ENCODE results near the gene GTPBP4. TPM values are rescaled to one million over a fixed set of nuclear protein-coding genes. Genes with fewer than 3 reads are reported as not detected.

GTPBP4 gene
- total RNA-seq, 2 donors from 2014 or later: 31.7 to 105 TPM

- ATAC-seq (ENCODE audit: insufficient number of reproducible peaks, low FRiP score, low read depth) (no peak), DNase-seq (ENCODE audit: low spot score) (no peak)
- H3K36me3 ChIP-seq: no peaks in the 10 kb centered on the region
- no peaks in the 10 kb centered on the region for H3K9me3 ChIP-seq
- H3K27me3 ChIP-seq (replicated peaks; ENCODE audit: insufficient read depth): no peaks in the 10 kb centered on the region
- H3K4me3 ChIP-seq: no peak overlapping the region
- H3K27ac ChIP-seq: no peak overlapping the region
- TF ChIP-seq CTCF (IDR thresholded peaks at IDR 0.05): no peak
- H3K4me1 ChIP-seq (ENCODE audit: control insufficient read depth in 1 of 2, low read depth in 2 of 2): no peaks in the 10 kb centered on the region
Observed at GRCh38 chr10:1029838-1030237, 41.6 kb downstream of the GTPBP4 start.

GRCh38 chr10:1033601-1034000 is 45.4 kb downstream of the GTPBP4 start:
- no peaks in the 10 kb centered on the region for H3K27me3 ChIP-seq (replicated peaks; ENCODE audit: insufficient read depth)
- H3K27ac ChIP-seq: no peak overlapping the region
- no peaks in the 10 kb centered on the region for H3K9me3 ChIP-seq
- peaks cover 5% of the 10 kb centered on the region for H3K36me3 ChIP-seq
- DNase-seq (ENCODE audit: low spot score) (no peak), ATAC-seq (ENCODE audit: insufficient number of reproducible peaks, low FRiP score, low read depth) (no peak)
- H3K4me3 ChIP-seq: no peak overlapping the region
- no peaks in the 10 kb centered on the region for H3K4me1 ChIP-seq (ENCODE audit: control insufficient read depth in 1 of 2, low read depth in 2 of 2)
- TF ChIP-seq CTCF (IDR thresholded peaks at IDR 0.05): no peak

GRCh38 chr10:1034758-1035157 is 46.5 kb downstream of the GTPBP4 start:
- DNase-seq (ENCODE audit: low spot score): no peak
- Histone ChIP-seq H3K9me3 (no peaks in the 10 kb centered on the region), H3K27me3 (replicated peaks; ENCODE audit: insufficient read depth) (no peaks in the 10 kb centered on the region)

DNA sequence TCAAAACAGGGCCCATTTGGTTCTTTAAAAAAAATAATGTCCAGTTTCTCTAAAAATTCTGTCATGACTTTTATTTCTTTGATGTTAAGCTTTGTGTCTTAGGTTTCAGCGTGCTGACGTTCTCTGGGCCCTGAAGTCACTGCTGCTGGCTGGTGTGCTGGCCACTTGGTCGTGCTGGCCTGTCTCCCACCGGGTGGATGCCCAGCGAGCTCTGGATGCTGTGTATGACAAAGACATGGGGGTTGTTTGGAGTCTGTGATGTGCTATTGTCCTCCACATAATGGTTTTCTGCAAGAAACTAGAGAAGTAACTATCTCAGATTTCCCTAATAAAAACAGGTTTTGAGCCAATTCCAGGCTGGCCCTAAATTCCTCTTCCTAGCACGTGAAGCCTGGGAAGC is 47.0 kb downstream of the GTPBP4 start:
- peaks cover 6% of the 10 kb centered on the region for H3K36me3 ChIP-seq
- TF ChIP-seq CTCF (IDR thresholded peaks at IDR 0.05): no peak
- no peaks in the 10 kb centered on the region for H3K9me3 ChIP-seq
- H3K27ac ChIP-seq: no peak overlapping the region
- H3K4me3 ChIP-seq: no peak overlapping the region
- DNase-seq (ENCODE audit: low spot score): no peak
- ATAC-seq (ENCODE audit: insufficient number of reproducible peaks, low FRiP score, low read depth): no peak
- no peaks in the 10 kb centered on the region for H3K4me1 ChIP-seq (ENCODE audit: control insufficient read depth in 1 of 2, low read depth in 2 of 2)
- H3K27me3 ChIP-seq (replicated peaks; ENCODE audit: insufficient read depth): no peaks in the 10 kb centered on the region

More at GRCh38 chr10:1034758-1035157, 46.5 kb downstream of the GTPBP4 start:
- no peak overlapping the region for H3K4me3 ChIP-seq
- no peaks in the 10 kb centered on the region for H3K4me1 ChIP-seq (ENCODE audit: control insufficient read depth in 1 of 2, low read depth in 2 of 2)
- TF ChIP-seq CTCF (IDR thresholded peaks at IDR 0.05): no peak
- H3K36me3 ChIP-seq: peaks cover 5% of the 10 kb centered on the region
- ATAC-seq (ENCODE audit: insufficient number of reproducible peaks, low FRiP score, low read depth): no peak
- H3K27ac ChIP-seq: no peak overlapping the region

DNA sequence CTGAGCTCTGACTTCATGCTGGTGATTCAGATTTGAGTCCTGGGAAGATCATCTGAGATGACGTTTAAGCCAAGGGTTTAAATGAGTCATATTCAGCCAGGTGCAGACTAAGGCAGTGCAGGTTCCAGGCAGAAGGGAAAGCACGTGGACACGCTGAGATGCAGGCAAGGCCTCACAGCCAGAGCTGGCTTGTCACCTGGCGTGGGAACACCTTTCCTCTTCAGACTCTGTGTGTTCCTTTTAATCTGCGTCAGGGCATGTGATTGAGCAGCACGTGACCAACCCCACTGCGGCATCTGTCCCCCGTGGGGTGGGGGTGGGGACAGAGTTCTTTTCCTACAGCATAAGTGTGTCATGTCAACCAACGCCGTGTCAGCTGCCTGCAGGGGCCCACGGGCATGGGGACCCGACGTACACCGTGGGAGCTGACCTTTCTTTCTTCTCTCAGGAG is 48.1 kb downstream of the GTPBP4 start:
- Histone ChIP-seq H3K4me1 (ENCODE audit: control insufficient read depth in 1 of 2, low read depth in 2 of 2) (no peaks in the 10 kb centered on the region), H3K36me3 (peaks cover 15% of the 10 kb centered on the region), H3K4me3 (no peak overlapping the region), H3K27ac (no peak overlapping the region), H3K9me3 (no peaks in the 10 kb centered on the region), H3K27me3 (replicated peaks; ENCODE audit: insufficient read depth) (no peaks in the 10 kb centered on the region)
- no peak for TF ChIP-seq CTCF (IDR thresholded peaks at IDR 0.05)
- ATAC-seq (ENCODE audit: insufficient number of reproducible peaks, low FRiP score, low read depth) (no peak), DNase-seq (ENCODE audit: low spot score) (no peak)

Measured in thoracic aorta (tissue), 2 donors.